ENCODE results near the gene GABRB3.

Gene GABRB3

GRCh38 chr15:26537663-26538062, 235.2 kb downstream of the GABRB3 start:
- Histone ChIP-seq H3K4me3 (ENCODE audit: low read length) (no peak overlapping the region), H3K27me3 (replicated peaks; ENCODE audit: control insufficient read depth, insufficient read depth, low read length) (no peaks in the 10 kb centered on the region), H3K9me3 (ENCODE audit: control insufficient read depth, low read length) (no peaks in the 10 kb centered on the region), H3K36me3 (ENCODE audit: control insufficient read depth, insufficient read depth, low read length, severe bottlenecking) (no peaks in the 10 kb centered on the region), H3K4me1 (ENCODE audit: control insufficient read depth, insufficient read depth, low read length) (no peaks in the 10 kb centered on the region), H3K9ac (ENCODE audit: low read length) (no peak overlapping the region)
- no peak for DNase-seq (ENCODE audit: low read depth)

- Histone ChIP-seq H3K4me1 (ENCODE audit: control insufficient read depth, insufficient read depth, low read length) (no peaks in the 10 kb centered on the region), H3K27me3 (replicated peaks; ENCODE audit: control insufficient read depth, insufficient read depth, low read length) (no peaks in the 10 kb centered on the region)
- no peak for DNase-seq (ENCODE audit: low read depth)
These were observed 241.4 kb downstream of the GABRB3 start for GRCh38 chr15:26531489-26531888.

GRCh38 chr15:26525096-26525495, 247.8 kb downstream of the GABRB3 start:
- no peak for DNase-seq (ENCODE audit: low read depth)
- H3K9me3 ChIP-seq (ENCODE audit: control insufficient read depth, low read length): peaks cover 3% of the 10 kb centered on the region
- H3K4me3 ChIP-seq (ENCODE audit: low read length): no peak overlapping the region
- H3K27me3 ChIP-seq (replicated peaks; ENCODE audit: control insufficient read depth, insufficient read depth, low read length): no peaks in the 10 kb centered on the region
- no peaks in the 10 kb centered on the region for H3K4me1 ChIP-seq (ENCODE audit: control insufficient read depth, insufficient read depth, low read length)
- no peak overlapping the region for H3K9ac ChIP-seq (ENCODE audit: low read length)
- H3K36me3 ChIP-seq (ENCODE audit: control insufficient read depth, insufficient read depth, low read length, severe bottlenecking): no peaks in the 10 kb centered on the region

More at GRCh38 chr15:26531489-26531888, 241.4 kb downstream of the GABRB3 start:
- Histone ChIP-seq H3K4me3 (ENCODE audit: low read length) (no peak overlapping the region), H3K9me3 (ENCODE audit: control insufficient read depth, low read length) (peaks cover 3% of the 10 kb centered on the region), H3K9ac (ENCODE audit: low read length) (no peak overlapping the region), H3K36me3 (ENCODE audit: control insufficient read depth, insufficient read depth, low read length, severe bottlenecking) (no peaks in the 10 kb centered on the region)

GRCh38 chr15:26521691-26522198, 251.1 kb downstream of the GABRB3 start:
- no peak overlapping the region for H3K9ac ChIP-seq (ENCODE audit: low read length)
- H3K4me1 ChIP-seq (ENCODE audit: control insufficient read depth, insufficient read depth, low read length): no peaks in the 10 kb centered on the region
- H3K4me3 ChIP-seq (ENCODE audit: low read length): no peak overlapping the region

GRCh38 chr15:26521130-26521529, 251.7 kb downstream of the GABRB3 start:
- Histone ChIP-seq H3K9ac (ENCODE audit: low read length) (no peak overlapping the region), H3K36me3 (ENCODE audit: control insufficient read depth, insufficient read depth, low read length, severe bottlenecking) (no peaks in the 10 kb centered on the region), H3K9me3 (ENCODE audit: control insufficient read depth, low read length) (no peaks in the 10 kb centered on the region), H3K4me3 (ENCODE audit: low read length) (no peak overlapping the region), H3K4me1 (ENCODE audit: control insufficient read depth, insufficient read depth, low read length) (no peaks in the 10 kb centered on the region), H3K27me3 (replicated peaks; ENCODE audit: control insufficient read depth, insufficient read depth, low read length) (no peaks in the 10 kb centered on the region)
- DNase-seq (ENCODE audit: low read depth): no peak

More at GRCh38 chr15:26521691-26522198, 251.1 kb downstream of the GABRB3 start:
- DNase-seq (ENCODE audit: low read depth): no peak
- H3K36me3 ChIP-seq (ENCODE audit: control insufficient read depth, insufficient read depth, low read length, severe bottlenecking): no peaks in the 10 kb centered on the region
- H3K27me3 ChIP-seq (replicated peaks; ENCODE audit: control insufficient read depth, insufficient read depth, low read length): no peaks in the 10 kb centered on the region
- H3K9me3 ChIP-seq (ENCODE audit: control insufficient read depth, low read length): no peaks in the 10 kb centered on the region

- no peak overlapping the region for H3K9ac ChIP-seq (ENCODE audit: low read length)
- H3K36me3 ChIP-seq (ENCODE audit: control insufficient read depth, insufficient read depth, low read length, severe bottlenecking): no peaks in the 10 kb centered on the region
- H3K27me3 ChIP-seq (replicated peaks; ENCODE audit: control insufficient read depth, insufficient read depth, low read length): no peaks in the 10 kb centered on the region
- no peaks in the 10 kb centered on the region for H3K4me1 ChIP-seq (ENCODE audit: control insufficient read depth, insufficient read depth, low read length)
- DNase-seq (ENCODE audit: low read depth): no peak
- H3K4me3 ChIP-seq (ENCODE audit: low read length): no peak overlapping the region
- no peaks in the 10 kb centered on the region for H3K9me3 ChIP-seq (ENCODE audit: control insufficient read depth, low read length)
These were observed 254.0 kb downstream of the GABRB3 start for GRCh38 chr15:26518885-26519284.

GRCh38 chr15:26516102-26516980, 256.5 kb downstream of the GABRB3 start:
- no peaks in the 10 kb centered on the region for H3K27me3 ChIP-seq (replicated peaks; ENCODE audit: control insufficient read depth, insufficient read depth, low read length)
- H3K9me3 ChIP-seq (ENCODE audit: control insufficient read depth, low read length): peaks cover 10% of the 10 kb centered on the region
- DNase-seq (ENCODE audit: low read depth): no peak
- H3K4me1 ChIP-seq (ENCODE audit: control insufficient read depth, insufficient read depth, low read length): no peaks in the 10 kb centered on the region
- no peak overlapping the region for H3K4me3 ChIP-seq (ENCODE audit: low read length)
- no peak overlapping the region for H3K9ac ChIP-seq (ENCODE audit: low read length)
- no peaks in the 10 kb centered on the region for H3K36me3 ChIP-seq (ENCODE audit: control insufficient read depth, insufficient read depth, low read length, severe bottlenecking)

- Histone ChIP-seq H3K4me3 (ENCODE audit: low read length) (no peak overlapping the region), H3K4me1 (ENCODE audit: control insufficient read depth, insufficient read depth, low read length) (no peaks in the 10 kb centered on the region), H3K9ac (ENCODE audit: low read length) (no peak overlapping the region), H3K27me3 (replicated peaks; ENCODE audit: control insufficient read depth, insufficient read depth, low read length) (no peaks in the 10 kb centered on the region), H3K9me3 (ENCODE audit: control insufficient read depth, low read length) (peaks cover 5% of the 10 kb centered on the region), H3K36me3 (ENCODE audit: control insufficient read depth, insufficient read depth, low read length, severe bottlenecking) (no peaks in the 10 kb centered on the region)
- DNase-seq (ENCODE audit: low read depth): no peak
These were observed 268.9 kb downstream of the GABRB3 start for GRCh38 chr15:26504009-26504408.

Measured in adipocyte (in vitro differentiated cells).